OCI-M1 (cell line): ENCODE results near the gene SH2D3C.

ENCODE experiments used
- DNase-seq: peaks from one replicate; lab custom pipeline; 2025; lab: John Stamatoyannopoulos, UW

Gene SH2D3C

GRCh38 chr9:127738666-127739065, 39.8 kb downstream of the SH2D3C start:
- DNase-seq, result no peak

- DNase-seq, result no peak
Measured at GRCh38 chr9:127735530-127736185, 42.8 kb downstream of the SH2D3C start.

DNA sequence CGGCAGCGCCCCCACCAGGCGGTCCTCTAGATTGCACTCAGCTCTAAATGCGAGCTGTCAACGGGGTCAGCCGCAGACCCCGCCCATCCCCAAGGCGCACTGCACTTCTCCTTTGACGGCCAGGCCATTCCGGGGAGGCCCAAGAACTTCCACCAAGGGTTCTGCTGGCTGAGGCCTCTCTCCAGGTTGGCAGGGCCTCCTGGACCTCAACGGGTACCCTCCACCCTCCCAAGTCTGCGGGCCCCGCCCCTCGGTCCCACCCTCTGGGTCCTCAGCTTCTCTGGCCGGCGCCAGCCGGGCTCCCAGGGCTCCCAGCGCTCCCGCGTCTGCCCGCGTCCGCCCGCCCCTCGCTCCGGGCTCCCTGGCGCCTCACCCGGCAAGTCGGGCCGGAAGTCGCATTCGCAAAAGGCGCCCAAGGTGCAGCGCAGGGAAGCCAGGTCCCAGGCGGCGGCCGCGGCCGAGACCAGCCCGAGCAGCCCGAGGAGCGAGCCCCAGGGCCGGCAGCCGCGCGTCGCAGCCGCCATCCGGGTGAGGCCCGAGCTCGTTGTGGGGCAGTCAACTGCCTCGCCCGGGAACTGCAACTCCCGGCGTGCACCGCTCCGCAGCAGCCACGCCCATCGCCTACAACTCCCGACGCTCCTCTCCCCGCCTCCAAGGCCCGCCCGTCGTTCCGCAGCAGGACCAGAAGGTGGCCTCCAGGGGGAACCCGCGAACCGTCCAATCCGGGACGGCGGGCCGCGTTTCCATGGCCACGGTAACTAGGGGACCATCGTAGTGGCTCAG, 43.5 kb downstream of the SH2D3C start, which contains the start of gene TOR2A:
TOR2A (minus strand) TSS at position 548 of the 783 bp plus-strand sequence; CDS start at position 524, 24 bp downstream.
- peak; percentile 98 for DNase-seq

GRCh38 chr9:127734247-127734746, 44.2 kb downstream of the SH2D3C start:
- no peak for DNase-seq

DNA sequence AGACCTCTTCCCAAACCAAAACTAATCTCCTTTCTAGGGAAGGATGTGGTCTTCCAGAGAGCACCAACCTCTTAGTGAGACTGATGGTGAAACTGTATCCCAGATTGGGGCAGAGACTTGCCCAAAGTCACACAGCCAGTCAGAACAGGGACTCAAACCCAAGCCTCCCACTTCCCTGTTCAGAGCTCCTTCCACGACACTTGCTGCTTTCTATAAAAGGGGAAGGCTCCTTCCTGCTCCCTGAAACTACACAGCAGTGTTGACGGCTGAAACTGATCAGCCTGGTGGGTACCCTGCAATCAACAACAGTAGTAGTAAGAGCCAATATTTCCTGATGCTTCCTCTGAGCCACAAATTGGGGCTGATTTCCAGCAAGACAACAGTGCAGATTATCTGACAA, 44.9 kb downstream of the SH2D3C start:
- no peak for DNase-seq

- no peak for DNase-seq
Measured at GRCh38 chr9:127732444-127732843, 46.0 kb downstream of the SH2D3C start.

- DNase-seq, result no peak
Measured at GRCh38 chr9:127731938-127732337, 46.5 kb downstream of the SH2D3C start.

- no peak for DNase-seq
Measured at GRCh38 chr9:127730799-127731410, 47.6 kb downstream of the SH2D3C start.

DNA sequence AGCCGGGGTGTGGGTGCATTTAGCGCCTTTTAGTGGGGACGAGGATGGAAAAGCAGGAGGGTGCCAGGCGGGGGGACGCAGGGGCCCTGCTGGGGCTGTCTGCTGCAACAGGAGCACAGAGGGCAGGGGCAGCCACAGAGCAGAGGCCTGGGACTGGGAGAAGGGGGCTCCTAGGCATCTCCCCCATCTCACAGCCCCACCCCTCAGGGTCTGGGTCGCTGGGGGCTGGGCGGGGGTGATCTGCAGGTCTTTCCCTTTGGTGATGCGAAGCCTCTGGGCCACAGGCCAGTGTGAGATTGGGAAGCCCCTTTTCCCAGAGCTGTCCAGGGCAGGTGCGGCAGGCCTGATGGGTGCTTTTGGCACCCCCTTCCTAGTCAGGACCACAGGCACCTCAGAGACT, 48.2 kb downstream of the SH2D3C start:
- DNase-seq, result no peak

GRCh38 chr9:127729522-127730256, 48.8 kb downstream of the SH2D3C start:
- DNase-seq, result no peak

DNA sequence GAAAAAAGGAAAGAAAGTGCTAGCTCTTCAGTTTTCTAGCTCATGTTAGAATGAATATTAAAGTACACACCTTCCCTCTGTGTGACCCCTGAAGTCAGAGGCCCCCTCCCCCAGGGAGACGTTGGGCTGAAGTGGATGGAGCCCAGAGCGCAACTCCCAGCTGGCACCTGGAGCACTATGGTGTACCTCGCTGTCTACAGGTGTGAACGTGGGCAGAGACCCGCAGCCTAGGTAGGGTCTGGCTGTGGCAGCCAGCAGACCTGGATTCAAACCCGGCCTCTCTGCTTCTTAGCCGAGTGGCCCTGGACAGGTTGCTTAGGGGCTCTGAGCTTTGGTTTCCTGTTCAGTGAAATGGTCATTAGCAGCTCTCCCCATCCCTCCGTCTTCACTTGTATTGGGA, 49.7 kb downstream of the SH2D3C start:
- DNase-seq, result no peak

DNA sequence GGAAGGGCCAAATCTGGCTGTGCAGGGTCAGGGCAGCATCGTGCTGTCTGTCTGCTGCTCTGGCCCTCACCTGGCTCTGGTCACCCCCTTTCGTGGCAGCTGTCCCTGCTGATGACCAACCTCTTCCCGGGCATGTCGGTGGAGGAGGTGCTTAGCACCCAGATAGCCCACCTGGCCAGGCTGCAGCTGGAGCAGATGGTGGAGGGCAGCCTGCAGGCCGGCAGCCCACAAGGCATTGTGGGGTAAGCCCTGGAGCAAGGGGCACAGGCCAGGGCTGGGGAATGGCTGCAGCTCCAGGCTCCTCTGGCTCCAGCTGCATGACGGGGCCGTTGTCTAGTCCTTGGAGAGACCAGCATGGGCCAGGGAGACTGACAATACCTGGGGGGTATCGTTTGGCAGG, 51.6 kb downstream of the SH2D3C start:
- no peak for DNase-seq

DNA sequence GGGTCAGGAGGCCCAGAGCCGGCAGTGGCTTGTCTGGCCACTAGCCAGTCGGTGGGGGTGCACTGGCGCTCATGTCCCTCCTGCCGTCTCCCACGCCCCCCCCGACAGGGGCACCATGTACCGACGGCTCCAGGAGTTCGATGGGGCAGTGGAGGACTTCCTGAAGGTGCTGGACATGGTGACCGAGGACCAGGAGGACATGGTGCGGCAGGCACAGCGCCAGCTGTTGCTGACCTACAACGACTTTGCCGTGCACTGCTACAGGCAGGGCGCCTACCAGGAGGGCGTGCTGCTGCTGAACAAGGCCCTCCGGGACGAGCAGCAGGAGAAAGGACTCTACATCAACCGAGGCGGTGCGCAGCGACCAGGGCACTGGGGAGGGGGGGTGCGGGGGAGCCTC, 54.5 kb downstream of the SH2D3C start:
- no peak for DNase-seq

- no peak for DNase-seq
Measured at GRCh38 chr9:127723444-127723843, 55.0 kb downstream of the SH2D3C start.

- DNase-seq, result no peak
Measured at GRCh38 chr9:127723013-127723412, 55.5 kb downstream of the SH2D3C start.

DNA sequence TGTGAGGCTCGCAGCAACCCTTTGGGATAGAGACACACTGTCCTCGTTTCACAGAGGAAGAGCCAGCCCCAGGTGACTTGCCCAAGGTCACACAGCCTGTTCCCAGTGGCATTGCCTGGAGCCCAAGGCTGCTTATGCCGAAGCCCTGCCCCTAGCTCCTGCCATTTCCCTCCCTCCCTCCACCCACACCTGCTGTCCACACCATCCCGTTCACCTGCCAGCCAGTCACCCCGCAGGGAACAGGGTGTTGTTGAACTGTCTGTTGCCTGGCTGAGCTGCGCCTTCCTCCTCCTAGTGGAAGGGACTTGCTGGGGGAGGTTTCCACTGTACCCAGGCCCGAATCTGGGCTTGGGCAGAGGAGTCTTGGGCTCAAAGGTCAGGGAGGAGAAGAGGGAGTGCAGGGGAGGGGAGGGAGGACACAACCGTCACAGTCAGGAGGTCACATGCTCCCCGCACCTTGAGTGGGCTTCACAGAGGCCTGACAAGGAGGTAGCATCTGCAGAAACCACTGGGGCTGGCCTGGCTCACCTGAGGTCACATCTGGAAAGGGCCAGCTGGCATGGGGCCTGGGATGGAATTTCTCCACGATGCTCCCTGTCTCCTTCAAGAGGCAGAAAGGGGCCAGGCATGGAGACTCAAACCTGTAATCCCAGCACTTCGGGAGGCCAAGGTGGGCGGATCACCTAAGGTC, 56.3 kb downstream of the SH2D3C start:
- no peak for DNase-seq

DNA sequence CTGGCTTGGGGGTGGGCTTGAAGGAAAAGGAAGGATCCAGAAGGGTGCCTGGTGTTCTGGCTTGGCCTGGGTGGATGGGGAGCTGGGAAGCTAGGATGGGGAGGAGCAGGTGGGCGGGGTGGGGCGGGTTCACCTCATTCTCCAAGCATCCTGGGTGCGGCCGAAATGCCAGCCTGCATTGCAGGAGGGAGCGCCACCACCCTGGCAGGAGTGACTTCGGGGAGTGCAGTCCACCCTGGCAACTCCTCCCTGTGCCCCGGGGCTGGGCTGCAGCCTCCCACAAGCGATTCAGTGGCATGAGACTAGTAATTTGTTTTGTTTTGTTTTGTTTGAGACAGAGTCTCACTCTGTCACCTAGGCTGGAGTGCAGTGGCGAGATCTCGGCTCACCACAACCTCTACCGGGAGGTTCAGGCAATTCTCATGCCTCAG, 57.1 kb downstream of the SH2D3C start:
- DNase-seq, result no peak

GRCh38 chr9:127720865-127721227, 57.6 kb downstream of the SH2D3C start:
- DNase-seq, result no peak

DNA sequence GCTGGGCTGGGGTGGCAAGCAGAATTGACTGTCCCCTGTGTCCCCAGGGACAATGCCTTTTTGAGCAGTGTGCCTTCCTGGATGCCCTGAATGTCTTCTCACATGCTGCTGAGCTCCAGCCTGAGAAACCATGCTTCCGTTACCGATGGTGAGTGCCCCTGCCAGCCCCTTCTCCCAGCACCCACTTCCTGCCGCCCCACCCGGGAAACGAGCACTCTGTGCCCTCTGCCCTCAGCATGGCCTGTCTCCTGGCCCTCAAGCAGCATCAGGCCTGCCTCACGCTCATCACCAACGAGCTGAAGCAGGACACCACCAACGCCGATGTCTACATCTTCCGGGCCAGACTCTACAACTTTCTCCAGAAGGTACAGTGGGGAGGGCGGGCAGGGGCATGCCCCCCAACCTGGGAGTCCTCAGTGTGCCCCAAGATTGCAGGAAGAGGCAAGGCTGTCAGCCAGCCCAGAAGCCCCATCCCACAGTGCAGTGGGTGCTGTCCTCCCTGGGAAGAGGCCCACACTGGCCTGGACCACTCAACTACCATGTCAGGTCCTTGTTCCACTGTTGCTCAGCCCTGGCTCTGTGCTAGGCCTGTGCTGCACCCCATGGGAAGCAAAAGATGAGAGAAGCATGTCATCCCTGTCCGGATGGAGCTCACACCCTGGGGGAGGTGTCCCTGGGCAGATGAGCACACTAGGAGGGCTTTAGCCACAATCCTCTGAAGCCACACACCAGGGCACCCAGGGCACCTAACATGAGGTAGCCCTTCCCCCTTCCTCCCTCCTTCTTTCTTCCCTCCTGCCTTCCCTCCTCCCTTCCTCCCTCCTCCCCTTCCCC, 58.2 kb downstream of the SH2D3C start:
- DNase-seq, result no peak

- DNase-seq, result no peak
Measured at GRCh38 chr9:127717766-127718165, 60.7 kb downstream of the SH2D3C start.

DNA sequence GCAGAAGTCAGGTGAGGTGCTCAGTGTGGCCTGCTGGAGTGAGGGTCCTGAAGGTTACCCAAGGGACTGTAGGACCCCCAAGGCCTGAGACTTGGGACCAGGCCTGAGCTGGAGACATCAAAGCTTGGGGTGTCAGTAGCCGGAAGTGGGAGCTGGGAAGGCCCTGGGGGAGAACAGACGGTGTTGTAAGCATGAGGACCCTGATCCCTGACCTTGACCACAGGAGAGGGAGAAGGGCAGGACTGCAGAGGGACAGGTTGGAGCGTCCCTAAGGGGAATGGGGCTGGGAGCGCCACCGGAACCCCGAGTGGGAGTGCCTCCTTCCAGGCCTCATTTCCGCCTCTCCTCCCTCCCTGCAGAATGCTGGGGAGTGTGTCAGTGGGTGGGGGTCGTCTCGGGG, 62.1 kb downstream of the SH2D3C start:
- DNase-seq, result no peak
